Skeletal muscle satellite cell (primary cell): ENCODE results near the gene GSTM3.

Experiments
- H3K27me3 ChIP-seq: 2 replicates; pipeline ENCODE4 v1.7.0; 2013; ENCODE audit warnings: low read length; ENCODE audit not compliant: control insufficient read depth, insufficient read depth
- H3K36me3 ChIP-seq: 2 replicates; pipeline ENCODE4 v1.7.0; 2013; ENCODE audit warnings: mild to moderate bottlenecking, control low read depth, low read length; ENCODE audit not compliant: insufficient read depth
- H3K4me1 ChIP-seq: 2 replicates; pipeline ENCODE4 v1.7.0; 2013; ENCODE audit warnings: low read length; ENCODE audit not compliant: control insufficient read depth, insufficient read depth
- H3K4me2 ChIP-seq: 2 replicates; pipeline ENCODE4 v1.7.0; 2013; ENCODE audit warnings: mild to moderate bottlenecking, low read length
- H3K4me3 ChIP-seq: 2 replicates; pipeline ENCODE4 v1.7.0; 2013; ENCODE audit warnings: low read length
- H3K9ac ChIP-seq: 2 replicates; pipeline ENCODE4 v1.7.0; 2013; ENCODE audit warnings: mild to moderate bottlenecking, low read depth, low read length, moderate library complexity
- H3K9me3 ChIP-seq: replicated peaks from 2 replicates; pipeline ENCODE4 v1.7.0; 2013; ENCODE audit warnings: mild to moderate bottlenecking, control low read depth, low read length

The GSTM3 gene

GRCh38 chr1:109765483-109765815 is 24.6 kb upstream of the GSTM3 start:
- H3K9me3 ChIP-seq = no peaks in the 10 kb centered on the region
- H3K4me2 ChIP-seq = no peak overlapping the region
- peaks cover 17% of the 10 kb centered on the region for H3K27me3 ChIP-seq
- H3K9ac ChIP-seq = no peak overlapping the region
- no peaks in the 10 kb centered on the region for H3K36me3 ChIP-seq
- H3K4me1 ChIP-seq = peaks cover 5% of the 10 kb centered on the region
- no peak overlapping the region for H3K4me3 ChIP-seq

GRCh38 chr1:109764561-109765482 is 24.0 kb upstream of the GSTM3 start:
- Histone ChIP-seq H3K36me3 (no peaks in the 10 kb centered on the region), H3K4me1 (peaks cover 5% of the 10 kb centered on the region), H3K4me2 (no peak overlapping the region), H3K4me3 (no peak overlapping the region), H3K9me3 (no peaks in the 10 kb centered on the region), H3K9ac (no peak overlapping the region), H3K27me3 (peaks cover 17% of the 10 kb centered on the region)

GRCh38 chr1:109763646-109764415 is 23.0 kb upstream of the GSTM3 start, which contains the start of gene EPS8L3:
TSS of gene EPS8L3 (minus strand) at chr1:109763923. CDS start at chr1:109761749, 2,174 bp downstream.
- H3K27me3 ChIP-seq = peaks cover 17% of the 10 kb centered on the region
- no peaks in the 10 kb centered on the region for H3K4me1 ChIP-seq
- H3K4me3 ChIP-seq = no peak within 1 kb of the TSS
- H3K36me3 ChIP-seq = no peaks in the 10 kb centered on the region
- no peak within 1 kb of the TSS for H3K4me2 ChIP-seq
- H3K9me3 ChIP-seq = no peaks in the 10 kb centered on the region
- no peak within 1 kb of the TSS for H3K9ac ChIP-seq

- no peak overlapping the region for H3K9ac ChIP-seq
- H3K27me3 ChIP-seq = peaks cover 17% of the 10 kb centered on the region
- H3K4me2 ChIP-seq = no peak overlapping the region
- H3K36me3 ChIP-seq = no peaks in the 10 kb centered on the region
- no peaks in the 10 kb centered on the region for H3K9me3 ChIP-seq
- H3K4me3 ChIP-seq = no peak overlapping the region
- H3K4me1 ChIP-seq = no peaks in the 10 kb centered on the region
Measured at GRCh38 chr1:109762821-109763645, 22.2 kb upstream of the GSTM3 start.

GRCh38 chr1:109762039-109762585 is 21.3 kb upstream of the GSTM3 start:
- peaks cover 10% of the 10 kb centered on the region for H3K27me3 ChIP-seq
- no peak overlapping the region for H3K4me3 ChIP-seq
- H3K9me3 ChIP-seq = no peaks in the 10 kb centered on the region
- H3K9ac ChIP-seq = no peak overlapping the region
- no peaks in the 10 kb centered on the region for H3K36me3 ChIP-seq
- H3K4me1 ChIP-seq = no peaks in the 10 kb centered on the region
- H3K4me2 ChIP-seq = no peak overlapping the region

- Histone ChIP-seq H3K9me3 (no peaks in the 10 kb centered on the region), H3K9ac (no peak overlapping the region), H3K4me1 (no peaks in the 10 kb centered on the region), H3K36me3 (no peaks in the 10 kb centered on the region), H3K4me3 (no peak overlapping the region), H3K27me3 (peaks cover 8% of the 10 kb centered on the region), H3K4me2 (no peak overlapping the region)
Measured at GRCh38 chr1:109761227-109762038, 20.6 kb upstream of the GSTM3 start.

GRCh38 chr1:109760581-109761226 is 19.9 kb upstream of the GSTM3 start:
- Histone ChIP-seq H3K9me3 (no peaks in the 10 kb centered on the region), H3K36me3 (no peaks in the 10 kb centered on the region), H3K4me1 (no peaks in the 10 kb centered on the region), H3K27me3 (peaks cover 5% of the 10 kb centered on the region), H3K4me2 (no peak overlapping the region), H3K9ac (no peak overlapping the region), H3K4me3 (no peak overlapping the region)

- H3K9ac ChIP-seq = no peak overlapping the region
- H3K4me1 ChIP-seq = no peaks in the 10 kb centered on the region
- no peak overlapping the region for H3K4me2 ChIP-seq
- no peak overlapping the region for H3K4me3 ChIP-seq
- no peaks in the 10 kb centered on the region for H3K36me3 ChIP-seq
- no peaks in the 10 kb centered on the region for H3K9me3 ChIP-seq
- H3K27me3 ChIP-seq = no peaks in the 10 kb centered on the region
Measured at GRCh38 chr1:109759513-109760334, 18.9 kb upstream of the GSTM3 start.

- Histone ChIP-seq H3K9me3 (no peaks in the 10 kb centered on the region), H3K4me3 (no peak overlapping the region), H3K36me3 (no peaks in the 10 kb centered on the region), H3K9ac (no peak overlapping the region), H3K4me2 (no peak overlapping the region), H3K27me3 (peaks cover 10% of the 10 kb centered on the region), H3K4me1 (no peaks in the 10 kb centered on the region)
Measured at GRCh38 chr1:109757936-109758786, 17.3 kb upstream of the GSTM3 start.
